GM12865 (cell line): ENCODE data around the gene RHBG.

Experiments used
- DNase-seq: peaks from one replicate; pipeline ENCODE4 v3.0.0; 2010; ENCODE audit warnings: low read depth
- H3K4me3 ChIP-seq: 2 replicates; pipeline ENCODE4 v1.5.1; 2011; ENCODE audit warnings: mild to moderate bottlenecking, low read depth, low read length, control low read depth
- CTCF ChIP-seq: IDR thresholded peaks from 2 replicates; pipeline ENCODE4 v1.5.1; 2011; ENCODE audit warnings: low read length, control low read depth, low read depth, inconsistent platforms; ENCODE audit not compliant: insufficient read depth; ENCODE audit errors: missing control alignments

The RHBG gene

GRCh38 chr1:156422602-156423091 lies 53.6 kb downstream of the RHBG start:
- H3K4me3 ChIP-seq: no peak overlapping the region
- no peak for TF ChIP-seq CTCF
- no peak for DNase-seq

GRCh38 chr1:156423422-156424352 lies 54.7 kb downstream of the RHBG start:
- no peak for DNase-seq
- H3K4me3 ChIP-seq: no peak overlapping the region
- no peak for TF ChIP-seq CTCF

GRCh38 chr1:156424806-156425432 lies 55.9 kb downstream of the RHBG start:
- DNase-seq: no peak
- TF ChIP-seq CTCF: no peak
- H3K4me3 ChIP-seq: no peak overlapping the region

GRCh38 chr1:156425943-156426342 lies 56.9 kb downstream of the RHBG start:
- no peak for TF ChIP-seq CTCF
- no peak overlapping the region for H3K4me3 ChIP-seq
- no peak for DNase-seq

- no peak for TF ChIP-seq CTCF
- no peak for DNase-seq
- H3K4me3 ChIP-seq: no peak overlapping the region
Measured at GRCh38 chr1:156427957-156428356, 58.9 kb downstream of the RHBG start.

- H3K4me3 ChIP-seq: no peak overlapping the region
- DNase-seq: no peak
- TF ChIP-seq CTCF: no peak
Measured at GRCh38 chr1:156428746-156429288, 59.8 kb downstream of the RHBG start.
